Stomach smooth muscle (tissue), 2 donors: ENCODE measurements around the gene EXOC4.

Source experiments
- H3K27ac ChIP-seq: one replicate; pipeline ENCODE4 v1.7.0; 2013; ENCODE audit warnings: mild to moderate bottlenecking, low read length, inconsistent platforms
- H3K27me3 ChIP-seq, 2 donors: one replicate each; pipeline ENCODE4 v1.7.0; 2013; ENCODE audit warnings: low read length in 2 of 2; ENCODE audit not compliant: insufficient read depth in 2 of 2, control insufficient read depth in 1 of 2
- H3K36me3 ChIP-seq, 2 donors: one replicate each; pipeline ENCODE4 v1.7.0; 2013; ENCODE audit warnings: low read length in 2 of 2; ENCODE audit not compliant: control insufficient read depth in 2 of 2, insufficient read depth in 2 of 2
- H3K4me1 ChIP-seq: one replicate; pipeline ENCODE4 v1.7.0; 2013; ENCODE audit warnings: low read length; ENCODE audit not compliant: control insufficient read depth, insufficient read depth
- H3K4me3 ChIP-seq, 2 donors: one replicate each; pipeline ENCODE4 v1.7.0; 2013; ENCODE audit warnings: low read length in 2 of 2
- H3K9ac ChIP-seq, 2 donors: one replicate each; pipeline ENCODE4 v1.7.0; 2013; ENCODE audit warnings: low read length in 2 of 2, mild to moderate bottlenecking in 1 of 2
- H3K9me3 ChIP-seq, 2 donors: one replicate each; pipeline ENCODE4 v1.7.0; 2013; ENCODE audit warnings: low read length in 2 of 2; ENCODE audit not compliant: control insufficient read depth in 2 of 2
- donor health status: healthy.
- donor health status: Pancreatic carcinoma.

The EXOC4 gene

GRCh38 chr7:133959505-133959904 is 706.6 kb downstream of the EXOC4 start:
- no peak overlapping the region for H3K9ac ChIP-seq
- H3K27ac ChIP-seq = no peak overlapping the region
- H3K4me3 ChIP-seq = no peak overlapping the region
- peaks cover 0 to 5% of the 10 kb centered on the region in 2 donors for H3K9me3 ChIP-seq
- no peaks in the 10 kb centered on the region for H3K27me3 ChIP-seq
- no peaks in the 10 kb centered on the region for H3K36me3 ChIP-seq
- H3K4me1 ChIP-seq = no peaks in the 10 kb centered on the region

- Histone ChIP-seq H3K9ac (no peak overlapping the region), H3K4me3 (no peak overlapping the region)
Measured at GRCh38 chr7:133961724-133962123, 708.8 kb downstream of the EXOC4 start.

GRCh38 chr7:133962646-133963045 is 709.8 kb downstream of the EXOC4 start:
- Histone ChIP-seq H3K4me1 (no peaks in the 10 kb centered on the region), H3K27ac (no peak overlapping the region), H3K27me3 (no peaks in the 10 kb centered on the region), H3K9me3 (peaks cover 0 to 7% of the 10 kb centered on the region in 2 donors), H3K9ac (no peak overlapping the region), H3K36me3 (no peaks in the 10 kb centered on the region), H3K4me3 (no peak overlapping the region)

More at GRCh38 chr7:133961724-133962123, 708.8 kb downstream of the EXOC4 start:
- Histone ChIP-seq H3K9me3 (peaks cover 0 to 7% of the 10 kb centered on the region in 2 donors), H3K4me1 (no peaks in the 10 kb centered on the region), H3K27me3 (no peaks in the 10 kb centered on the region), H3K27ac (no peak overlapping the region), H3K36me3 (no peaks in the 10 kb centered on the region)

GRCh38 chr7:133963629-133964028 is 710.8 kb downstream of the EXOC4 start:
- Histone ChIP-seq H3K4me1 (no peaks in the 10 kb centered on the region), H3K9ac (no peak overlapping the region), H3K4me3 (no peak overlapping the region), H3K9me3 (peaks cover 0 to 7% of the 10 kb centered on the region in 2 donors), H3K27ac (no peak overlapping the region), H3K27me3 (no peaks in the 10 kb centered on the region), H3K36me3 (no peaks in the 10 kb centered on the region)

GRCh38 chr7:133971625-133972024 is 718.7 kb downstream of the EXOC4 start:
- Histone ChIP-seq H3K4me1 (no peaks in the 10 kb centered on the region), H3K27me3 (no peaks in the 10 kb centered on the region), H3K9ac (no peak overlapping the region), H3K36me3 (no peaks in the 10 kb centered on the region), H3K9me3 (no peaks in the 10 kb centered on the region), H3K4me3 (no peak overlapping the region), H3K27ac (no peak overlapping the region)

- no peaks in the 10 kb centered on the region for H3K36me3 ChIP-seq
- no peaks in the 10 kb centered on the region for H3K4me1 ChIP-seq
- H3K9ac ChIP-seq = no peak overlapping the region
- H3K9me3 ChIP-seq = no peaks in the 10 kb centered on the region
- no peak overlapping the region for H3K4me3 ChIP-seq
- H3K27me3 ChIP-seq = no peaks in the 10 kb centered on the region
- H3K27ac ChIP-seq = no peak overlapping the region
Measured at GRCh38 chr7:133973710-133974109, 720.8 kb downstream of the EXOC4 start.

- no peaks in the 10 kb centered on the region for H3K36me3 ChIP-seq
- H3K4me1 ChIP-seq = no peaks in the 10 kb centered on the region
- no peaks in the 10 kb centered on the region for H3K27me3 ChIP-seq
- H3K9ac ChIP-seq = no peak overlapping the region
- H3K9me3 ChIP-seq = no peaks in the 10 kb centered on the region
- no peak overlapping the region for H3K27ac ChIP-seq
- no peak overlapping the region for H3K4me3 ChIP-seq
Measured at GRCh38 chr7:133975130-133975529, 722.3 kb downstream of the EXOC4 start.

GRCh38 chr7:133976140-133976539 is 723.3 kb downstream of the EXOC4 start:
- Histone ChIP-seq H3K27ac (no peak overlapping the region), H3K4me3 (no peak overlapping the region), H3K9me3 (no peaks in the 10 kb centered on the region), H3K4me1 (no peaks in the 10 kb centered on the region), H3K36me3 (no peaks in the 10 kb centered on the region), H3K9ac (no peak overlapping the region), H3K27me3 (no peaks in the 10 kb centered on the region)

- Histone ChIP-seq H3K27ac (no peak overlapping the region), H3K36me3 (no peaks in the 10 kb centered on the region), H3K4me3 (no peak overlapping the region), H3K27me3 (no peaks in the 10 kb centered on the region), H3K9ac (no peak overlapping the region), H3K4me1 (no peaks in the 10 kb centered on the region), H3K9me3 (no peaks in the 10 kb centered on the region)
Measured at GRCh38 chr7:133977409-133978274, 724.8 kb downstream of the EXOC4 start.

- Histone ChIP-seq H3K9me3 (no peaks in the 10 kb centered on the region), H3K27ac (no peak overlapping the region), H3K36me3 (no peaks in the 10 kb centered on the region), H3K9ac (no peak overlapping the region), H3K4me3 (no peak overlapping the region), H3K4me1 (no peaks in the 10 kb centered on the region), H3K27me3 (no peaks in the 10 kb centered on the region)
Measured at GRCh38 chr7:133978502-133979295, 725.8 kb downstream of the EXOC4 start.
